SH-SY5Y (cell line): ENCODE results near the gene RBM14.

Experiments used
- GATA2 ChIP-seq: IDR thresholded peaks from 2 replicates; pipeline ENCODE4 v1.6.1; 2011; ENCODE audit warnings: mild to moderate bottlenecking, low read depth, low read length
- GATA3 ChIP-seq: IDR thresholded peaks from 2 replicates; pipeline ENCODE4 v1.6.1; 2011; ENCODE audit warnings: low read depth, mild to moderate bottlenecking, low read length, moderate library complexity

DNA sequence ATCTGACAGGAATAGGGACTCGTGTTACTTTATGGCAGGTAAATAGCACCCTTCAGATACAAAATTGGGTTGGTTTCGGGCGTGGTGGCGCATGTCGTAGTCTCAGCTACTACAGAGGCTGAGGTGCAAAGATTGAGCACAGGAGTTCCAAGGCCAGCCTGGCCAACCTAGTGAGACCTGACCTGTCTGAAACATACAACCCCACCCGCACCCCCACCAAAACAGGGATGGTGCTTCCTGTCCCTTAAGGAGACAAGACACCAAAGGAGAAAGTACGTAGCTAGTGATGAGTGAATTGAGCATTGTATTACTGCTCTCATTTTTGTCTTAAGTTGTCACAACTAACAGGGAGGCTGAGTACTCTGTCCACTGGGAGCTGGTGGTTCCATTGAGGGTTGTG is 36.2 kb downstream of the RBM14 start:
- TF ChIP-seq GATA2 (no peak), GATA3 (no peak)
